Esophagus squamous epithelium (tissue), 5 donors: ENCODE measurements around the gene KIAA0753. TPM values are rescaled to one million over a fixed set of nuclear protein-coding genes. Genes with fewer than 3 reads are reported as not detected.

Experiments used
- DNase-seq: peaks from one replicate; lab custom pipeline; 2025; lab: John Stamatoyannopoulos, UW
- H3K27ac ChIP-seq, 4 donors: fragments of 200-600 bp; sonication (generic); one replicate each; pipeline ENCODE4 v1.5.1; 2016 to 2019; ENCODE audit warnings: mild to moderate bottlenecking in 1 of 4
- H3K27me3 ChIP-seq, 4 donors: fragments of 200-600 bp; sonication (generic); 1 replicate in 3 of 4; 2 replicates in 1 of 4; pipeline versions ENCODE4 v1.5.1 to v1.6.0; 2017 to 2021; ENCODE audit warnings: antibody characterized with exemption in 1 of 4
- H3K36me3 ChIP-seq, 3 donors: fragments of 200-600 bp; sonication (generic); one replicate each; pipeline ENCODE4 v1.5.1; 2016 to 2019
- H3K4me1 ChIP-seq, 3 donors: fragments of 200-600 bp; sonication (generic); one replicate each; pipeline ENCODE4 v1.5.1; 2017 to 2019
- H3K4me3 ChIP-seq, 4 donors: fragments of 200-600 bp; sonication (generic); 1 replicate in 3 of 4; 2 replicates in 1 of 4; pipeline ENCODE4 v1.5.1; 2016 to 2019; ENCODE audit warnings: mild to moderate bottlenecking in 2 of 4, moderate library complexity in 1 of 4
- H3K9me3 ChIP-seq, 3 donors: fragments of 200-600 bp; sonication (generic); one replicate each; pipeline ENCODE4 v1.5.1; 2016 to 2019
- POLR2A ChIP-seq, 4 donors: fragments of 450-650 bp; IDR thresholded peaks; one replicate each; pipeline ENCODE4 v1.6.1; 2017; ENCODE audit warnings: antibody characterized with exemption in 4 of 4, mild to moderate bottlenecking in 4 of 4, moderate library complexity in 3 of 4
- WGBS, 2 donors: methylation state at CpG; one replicate each; pipeline ENCODE4 v1.1.5; 2018; 5-methylcytosine and 5-hydroxymethylcytosine counted together
- intact Hi-C: fragments of 100-400 bp; cut with DNase I; formaldehyde crosslinking; loops from one replicate; pipeline ENCODE4 v1.15.0; 2022
- total RNA-seq, 4 donors: library from RNA; depleted of rRNA; stranded (reverse); fragments of >200 nt; gene quantifications; one replicate each; pipeline ENCODE4 v1.1.0, GENCODE V29; 2016
- TF ChIP-seq, protein P1 (sequence below), 6 experiments: fragments of 450-650 bp in 4 of 6; fragments of 200-600 bp in 2 of 6; sonication (generic) in 2 of 6; IDR thresholded peaks; one replicate each; pipeline ENCODE4 v1.5.1; 2016 to 2019; ENCODE audit warnings: antibody characterized with exemption in 6 of 6, mild to moderate bottlenecking in 4 of 6, moderate library complexity in 4 of 6
- donor health status: DM: yes; HTN: yes; CAD: no.

KIAA0753 gene
- total RNA-seq, 4 donors from 2014 or later = 8.1 to 17.4 (median 11.4) TPM

DNA sequence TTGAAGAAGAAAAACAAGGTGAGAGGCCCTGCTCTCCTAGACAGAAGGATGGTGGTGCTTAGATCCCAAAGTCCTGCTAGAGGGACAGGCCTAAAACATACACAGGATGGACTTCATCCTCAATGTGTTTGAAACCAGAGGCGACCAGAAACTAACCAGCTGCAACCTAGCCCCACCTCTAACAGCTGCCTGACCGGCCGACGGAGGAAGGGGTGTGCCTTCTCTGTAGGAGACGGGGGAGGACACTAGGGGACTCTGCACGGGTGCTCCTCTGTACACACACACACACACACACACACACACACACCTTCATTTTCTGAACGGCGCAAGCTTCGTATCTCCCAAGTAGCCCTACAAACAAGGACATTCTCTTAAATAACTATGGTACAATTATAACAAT lies 59.9 kb downstream of the KIAA0753 start:
- Histone ChIP-seq H3K27me3 (no peaks in the 10 kb centered on the region), H3K27ac (no peak overlapping the region), H3K36me3 (peaks cover 0 to 73% (median 6%) of the 10 kb centered on the region in 3 donors), H3K9me3 (peaks cover 0 to 4% (median 0%) of the 10 kb centered on the region in 3 donors), H3K4me3 (no peak overlapping the region), H3K4me1 (peaks cover 2 to 22% (median 3%) of the 10 kb centered on the region in 3 donors)
- no peak for DNase-seq
- TF ChIP-seq, protein P1, sequence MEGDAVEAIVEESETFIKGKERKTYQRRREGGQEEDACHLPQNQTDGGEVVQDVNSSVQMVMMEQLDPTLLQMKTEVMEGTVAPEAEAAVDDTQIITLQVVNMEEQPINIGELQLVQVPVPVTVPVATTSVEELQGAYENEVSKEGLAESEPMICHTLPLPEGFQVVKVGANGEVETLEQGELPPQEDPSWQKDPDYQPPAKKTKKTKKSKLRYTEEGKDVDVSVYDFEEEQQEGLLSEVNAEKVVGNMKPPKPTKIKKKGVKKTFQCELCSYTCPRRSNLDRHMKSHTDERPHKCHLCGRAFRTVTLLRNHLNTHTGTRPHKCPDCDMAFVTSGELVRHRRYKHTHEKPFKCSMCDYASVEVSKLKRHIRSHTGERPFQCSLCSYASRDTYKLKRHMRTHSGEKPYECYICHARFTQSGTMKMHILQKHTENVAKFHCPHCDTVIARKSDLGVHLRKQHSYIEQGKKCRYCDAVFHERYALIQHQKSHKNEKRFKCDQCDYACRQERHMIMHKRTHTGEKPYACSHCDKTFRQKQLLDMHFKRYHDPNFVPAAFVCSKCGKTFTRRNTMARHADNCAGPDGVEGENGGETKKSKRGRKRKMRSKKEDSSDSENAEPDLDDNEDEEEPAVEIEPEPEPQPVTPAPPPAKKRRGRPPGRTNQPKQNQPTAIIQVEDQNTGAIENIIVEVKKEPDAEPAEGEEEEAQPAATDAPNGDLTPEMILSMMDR (IDR thresholded peaks at IDR 0.05) = no peak
- no peak for TF ChIP-seq POLR2A (IDR thresholded peaks at IDR 0.05)
- intact Hi-C loops = no loop called here
- 83 to 86% methylated on average over 9 of the region's 9 CpGs for WGBS, 2 donors

DNA sequence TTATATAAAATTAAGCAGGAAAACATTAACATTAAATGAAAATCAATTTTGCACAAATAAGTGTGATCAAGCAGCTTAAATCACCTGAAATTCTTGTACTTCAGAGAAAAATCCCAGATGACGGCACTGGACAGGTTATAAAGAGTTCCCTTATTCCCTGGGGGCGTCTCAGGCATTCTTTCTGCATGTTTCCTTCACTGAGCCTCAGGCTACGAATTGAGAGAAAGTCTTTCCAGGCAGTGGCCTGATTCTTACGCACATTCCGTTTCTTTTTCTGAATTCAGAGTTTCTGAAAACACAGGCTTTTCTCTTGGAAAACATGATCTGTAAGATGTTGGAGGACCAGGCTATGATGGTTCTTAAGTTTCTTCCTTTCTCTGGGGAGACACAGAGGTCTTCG lies 62.0 kb downstream of the KIAA0753 start:
- TF ChIP-seq, protein P1 (IDR thresholded peaks at IDR 0.05) = no peak
- TF ChIP-seq POLR2A (IDR thresholded peaks at IDR 0.05) = no peak
- Histone ChIP-seq H3K27me3 (no peaks in the 10 kb centered on the region), H3K4me1 (peaks cover 14 to 37% (median 14%) of the 10 kb centered on the region in 3 donors), H3K36me3 (peaks cover 0 to 52% (median 3%) of the 10 kb centered on the region in 3 donors), H3K4me3 (no peak overlapping the region), H3K9me3 (no peaks in the 10 kb centered on the region), H3K27ac (no peak overlapping the region)
- intact Hi-C loops = no loop called here
- no peak for DNase-seq
- 53 to 56% methylated on average over 6 of the region's 6 CpGs for WGBS, 2 donors

DNA sequence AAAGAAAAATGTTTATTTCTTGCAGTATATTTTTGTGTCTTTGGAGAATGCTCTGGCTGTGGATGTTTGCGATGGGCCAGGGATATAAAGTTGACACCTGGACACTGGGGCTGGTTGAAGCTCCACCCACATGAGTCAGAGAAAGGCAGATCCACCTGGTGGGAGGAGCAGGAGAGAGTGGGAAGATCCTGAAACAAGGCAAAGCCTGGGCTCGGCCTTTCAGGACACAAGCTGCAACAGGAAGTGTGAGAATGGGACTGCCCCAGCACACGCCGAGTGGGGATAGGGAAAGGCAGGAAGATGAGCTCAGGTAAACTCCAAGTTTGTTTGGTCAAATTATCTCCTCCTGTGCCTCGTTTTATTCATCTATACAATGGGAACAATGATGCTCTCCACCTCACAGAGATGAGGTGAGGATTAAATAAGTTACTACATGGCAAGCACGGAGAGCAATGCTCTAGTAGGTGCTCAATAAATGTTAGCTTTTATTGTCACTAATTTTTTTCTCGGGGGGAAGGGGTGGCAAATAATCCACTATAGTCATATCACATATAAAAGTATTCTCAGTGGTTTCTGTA lies 62.7 kb downstream of the KIAA0753 start:
- peaks cover 0 to 45% (median 3%) of the 10 kb centered on the region in 3 donors for H3K36me3 ChIP-seq

DNA sequence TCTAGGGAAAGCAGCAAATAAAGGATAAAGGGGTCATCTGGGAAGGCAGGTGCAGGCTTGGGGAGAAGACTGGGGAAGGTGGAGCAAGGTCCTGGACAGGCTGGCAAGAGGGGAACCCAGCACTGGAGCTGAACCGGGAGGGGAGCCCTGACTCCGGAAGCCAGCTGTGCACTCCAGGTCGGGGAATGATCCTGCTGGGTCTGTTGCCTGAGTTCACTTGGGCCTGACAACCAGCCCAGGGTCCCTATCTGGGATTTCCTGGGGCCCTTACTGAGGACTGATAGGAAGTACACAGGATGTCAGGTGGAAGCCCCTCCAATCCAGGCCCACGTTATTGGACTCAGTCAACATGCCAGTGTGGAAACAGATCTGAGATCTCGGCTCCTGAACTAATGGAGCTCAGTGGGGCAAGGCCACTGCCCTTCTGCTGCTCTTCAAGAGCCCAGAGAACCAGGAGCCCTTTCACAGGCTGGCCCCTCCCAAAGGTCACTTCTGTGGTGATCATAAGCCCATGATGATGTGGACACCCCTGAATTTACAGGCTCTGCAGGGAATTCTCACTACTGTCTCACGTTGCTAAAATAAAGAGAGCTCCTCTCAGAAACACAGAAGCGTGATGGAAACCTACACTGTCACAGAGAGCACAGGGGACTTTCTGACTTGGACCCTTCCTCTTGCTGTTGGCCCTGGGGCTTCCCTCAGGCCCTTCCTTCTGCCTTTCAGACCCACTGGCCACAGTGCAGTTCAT lies 64.3 kb downstream of the KIAA0753 start:
- no peak for DNase-seq
- TF ChIP-seq, protein P1 (IDR thresholded peaks at IDR 0.05) = no peak
- TF ChIP-seq POLR2A (IDR thresholded peaks at IDR 0.05) = no peak
- WGBS, 2 donors = 87 to 92% methylated on average over 5 to 6 of the region's 7 CpGs
- Histone ChIP-seq H3K4me3 (no peak overlapping the region), H3K4me1 (peaks cover 14 to 37% (median 14%) of the 10 kb centered on the region in 3 donors), H3K27ac (peak overlapping the region in 1 of 4 donors; percentile 57), H3K9me3 (no peaks in the 10 kb centered on the region), H3K36me3 (peaks cover 0 to 30% (median 3%) of the 10 kb centered on the region in 3 donors), H3K27me3 (no peaks in the 10 kb centered on the region)
- intact Hi-C loops = no loop called here

More for the DNA sequence above, 62.7 kb downstream of the KIAA0753 start:
- Histone ChIP-seq H3K4me3 (no peak overlapping the region), H3K4me1 (peaks cover 14 to 37% (median 14%) of the 10 kb centered on the region in 3 donors), H3K9me3 (no peaks in the 10 kb centered on the region), H3K27ac (peak overlapping the region in 1 of 4 donors; percentile 26), H3K27me3 (no peaks in the 10 kb centered on the region)
- 42 to 52% methylated on average over 7 of the region's 7 CpGs for WGBS, 2 donors
- no peak for DNase-seq
- intact Hi-C loops = no loop called here
- TF ChIP-seq, protein P1 (IDR thresholded peaks at IDR 0.05) = no peak
- no peak for TF ChIP-seq POLR2A (IDR thresholded peaks at IDR 0.05)

DNA sequence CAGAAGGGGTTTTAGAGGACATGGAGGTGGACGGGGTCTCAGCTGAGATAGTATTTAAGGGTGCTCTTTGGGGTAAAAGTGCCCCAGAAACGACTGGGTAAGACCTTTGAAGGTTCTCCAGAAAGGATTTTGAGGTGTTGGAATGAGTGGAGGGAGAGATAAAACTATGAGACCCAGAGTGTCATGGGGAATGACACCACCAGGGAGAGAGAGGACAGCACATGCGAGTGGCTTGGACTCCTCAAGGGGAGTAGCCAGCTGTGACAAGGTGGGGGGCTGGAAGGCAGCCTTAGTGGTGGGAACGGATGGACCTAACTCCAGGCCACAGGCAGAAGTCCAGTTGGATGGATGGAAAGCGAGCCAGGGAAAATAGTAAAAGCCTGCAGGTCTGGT lies 64.9 kb downstream of the KIAA0753 start:
- intact Hi-C loops = no loop called here
- H3K9me3 ChIP-seq = no peaks in the 10 kb centered on the region
- H3K36me3 ChIP-seq = peaks cover 0 to 26% (median 3%) of the 10 kb centered on the region in 3 donors
- TF ChIP-seq, protein P1 (IDR thresholded peaks at IDR 0.05) = no peak
- TF ChIP-seq POLR2A (IDR thresholded peaks at IDR 0.05) = no peak
- 65 to 72% methylated on average over 5 of the region's 5 CpGs for WGBS, 2 donors
- H3K27me3 ChIP-seq = no peaks in the 10 kb centered on the region
- DNase-seq = no peak
- peaks cover 14 to 37% (median 14%) of the 10 kb centered on the region in 3 donors for H3K4me1 ChIP-seq
- H3K27ac ChIP-seq = peak overlapping the region in 3 of 4 donors; percentile 28 to 57 (median 32)
- no peak overlapping the region for H3K4me3 ChIP-seq
